Stomach (tissue), 9 donors: ENCODE measurements around the gene MINAR1. TPM values are rescaled to one million over a fixed set of nuclear protein-coding genes. Genes with fewer than 3 reads are reported as not detected.

Experiments used
- DNase-seq, 2 donors: peaks; one replicate each; pipeline versions ENCODE4 v3.0.0 to v3.0.0-alpha.2; 2013 to 2019
- H3K27ac ChIP-seq, 5 donors: fragments of 200-600 bp in 4 of 5; sonication (generic) in 4 of 5; one replicate each; pipeline ENCODE4 v1.5.1; 2013 to 2019; ENCODE audit warnings: mild to moderate bottlenecking in 1 of 5, moderate library complexity in 1 of 5
- H3K27me3 ChIP-seq, 3 donors: fragments of 200-600 bp; sonication (generic); one replicate each; pipeline ENCODE4 v1.5.1; 2017 to 2019; ENCODE audit warnings: mixed run types in 1 of 3
- H3K36me3 ChIP-seq, 4 donors: fragments of 200-600 bp; sonication (generic); 1 replicate in 3 of 4; 2 replicates in 1 of 4; pipeline ENCODE4 v1.5.1; 2016 to 2019
- H3K4me1 ChIP-seq, 4 donors: fragments of 200-600 bp; sonication (generic); one replicate each; pipeline ENCODE4 v1.5.1; 2016 to 2019
- H3K4me3 ChIP-seq, 4 donors: fragments of 200-600 bp; sonication (generic) in 3 of 4; one replicate each; pipeline ENCODE4 v1.5.1; 2016 to 2019; ENCODE audit warnings: mild to moderate bottlenecking in 1 of 4
- H3K9me3 ChIP-seq, 4 donors: fragments of 200-600 bp; sonication (generic); one replicate each; pipeline ENCODE4 v1.5.1; 2016 to 2019
- EP300 ChIP-seq: sonication (generic); formaldehyde crosslinking; IDR thresholded peaks from one replicate; pipeline ENCODE4 v1.6.1; 2017; ENCODE audit warnings: antibody characterized with exemption
- POLR2A ChIP-seq, 4 donors: fragments of 450-650 bp; IDR thresholded peaks; one replicate each; pipeline ENCODE4 v1.6.1; 2016; ENCODE audit warnings: antibody characterized with exemption in 4 of 4, control low read depth in 2 of 4, mild to moderate bottlenecking in 1 of 4, moderate library complexity in 1 of 4
- POLR2AphosphoS5 ChIP-seq, 3 donors: sonication (generic); formaldehyde crosslinking; IDR thresholded peaks; one replicate each; pipeline ENCODE4 v1.6.1; 2016; ENCODE audit warnings: antibody characterized with exemption in 3 of 3
- WGBS, 5 donors: extraction: QIAGEN DNeasy Blood & Tissue Kit in 3 of 5; methylation state at CpG; one replicate each; pipeline versions ENCODE4 v1.1.5 to v1.1.7; 2013 to 2018; 5-methylcytosine and 5-hydroxymethylcytosine counted together
- intact Hi-C: fragments of 100-400 bp; cut with DNase I; formaldehyde crosslinking; loops from one replicate; pipeline ENCODE4 v1.15.1; 2023; ENCODE audit warnings: low total_unique reads
- polyA plus RNA-seq, 3 donors: library from polyadenylated mRNA; stranded (reverse); fragments of 200-250 nt; gene quantifications; one replicate each; pipeline ENCODE4 v1.2.3, GENCODE V29; 2013
- total RNA-seq, 5 donors: library from RNA; depleted of rRNA; stranded (reverse); fragments of >200 nt; gene quantifications; one replicate each; pipeline versions ENCODE4 v1.1.0 to v1.2.3, GENCODE V29; 2014 to 2016
- TF ChIP-seq, protein P1 (sequence below), 7 experiments: fragments of 450-650 bp in 4 of 7; fragments of 200-600 bp in 3 of 7; sonication (generic) in 3 of 7; IDR thresholded peaks; one replicate each; pipeline ENCODE4 v1.5.1; 2016 to 2019; ENCODE audit warnings: antibody characterized with exemption in 7 of 7, control low read depth in 2 of 7, mild to moderate bottlenecking in 1 of 7
- donor health status: healthy with polysubstance abuse.
- donor health status: Bipolar disorder and iron deficiency.
- donor health status: healthy.

Gene MINAR1
- total and polyA plus RNA-seq, 8 donors = 0.12 to 1.3 (median 0.25) TPM; not detected in 3

DNA sequence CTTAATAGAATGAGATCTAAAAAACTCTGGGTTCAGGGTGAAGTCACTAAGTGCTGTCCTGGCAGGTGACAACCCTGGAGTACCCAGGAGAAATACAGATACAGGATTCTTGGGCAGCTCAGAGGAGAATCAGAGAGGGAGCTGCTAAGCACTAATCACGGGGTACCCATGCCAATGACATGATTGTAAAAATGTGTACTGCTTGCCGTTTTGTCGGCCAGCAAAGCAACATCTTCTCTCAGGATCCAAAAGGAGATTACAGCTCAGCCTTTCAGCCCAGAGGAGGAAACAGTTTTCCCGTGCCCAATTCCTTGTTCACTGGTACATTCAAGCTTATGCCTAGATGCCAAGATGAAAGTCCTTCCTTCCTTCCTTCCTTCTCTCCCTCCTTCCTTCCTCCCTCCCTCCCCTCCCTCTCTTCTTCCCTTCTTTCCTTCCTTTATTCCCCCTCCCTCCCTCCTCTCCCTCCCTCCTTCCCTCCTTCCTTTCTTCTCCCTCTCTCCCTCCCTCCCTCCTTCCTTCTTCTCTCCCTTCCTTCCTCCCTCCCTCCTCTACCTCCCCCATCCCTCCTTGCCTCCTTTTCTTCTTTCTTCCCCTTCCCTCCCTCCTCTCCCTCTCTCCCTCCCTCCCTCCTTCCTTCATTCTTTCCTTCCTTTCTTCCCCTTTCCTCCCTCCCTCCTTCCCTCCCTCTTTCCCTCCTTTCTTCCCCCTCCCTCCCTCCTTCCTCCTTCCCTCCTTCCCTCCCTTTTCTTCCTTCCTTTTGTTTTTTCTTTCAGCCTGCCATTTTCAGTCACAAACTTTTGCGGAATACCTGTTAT lies 4.1 kb upstream of the MINAR1 start:
- TF ChIP-seq POLR2AphosphoS5 (IDR thresholded peaks at IDR 0.05) = no peak
- TF ChIP-seq EP300 = no peak
- TF ChIP-seq, protein P1, sequence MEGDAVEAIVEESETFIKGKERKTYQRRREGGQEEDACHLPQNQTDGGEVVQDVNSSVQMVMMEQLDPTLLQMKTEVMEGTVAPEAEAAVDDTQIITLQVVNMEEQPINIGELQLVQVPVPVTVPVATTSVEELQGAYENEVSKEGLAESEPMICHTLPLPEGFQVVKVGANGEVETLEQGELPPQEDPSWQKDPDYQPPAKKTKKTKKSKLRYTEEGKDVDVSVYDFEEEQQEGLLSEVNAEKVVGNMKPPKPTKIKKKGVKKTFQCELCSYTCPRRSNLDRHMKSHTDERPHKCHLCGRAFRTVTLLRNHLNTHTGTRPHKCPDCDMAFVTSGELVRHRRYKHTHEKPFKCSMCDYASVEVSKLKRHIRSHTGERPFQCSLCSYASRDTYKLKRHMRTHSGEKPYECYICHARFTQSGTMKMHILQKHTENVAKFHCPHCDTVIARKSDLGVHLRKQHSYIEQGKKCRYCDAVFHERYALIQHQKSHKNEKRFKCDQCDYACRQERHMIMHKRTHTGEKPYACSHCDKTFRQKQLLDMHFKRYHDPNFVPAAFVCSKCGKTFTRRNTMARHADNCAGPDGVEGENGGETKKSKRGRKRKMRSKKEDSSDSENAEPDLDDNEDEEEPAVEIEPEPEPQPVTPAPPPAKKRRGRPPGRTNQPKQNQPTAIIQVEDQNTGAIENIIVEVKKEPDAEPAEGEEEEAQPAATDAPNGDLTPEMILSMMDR (IDR thresholded peaks at IDR 0.05) = no peak
- no peak for TF ChIP-seq POLR2A (IDR thresholded peaks at IDR 0.05)
- no peak for DNase-seq
- 61 to 74% (median 71%) methylated on average over 5 of the region's 5 CpGs for WGBS, 5 donors
- peaks cover 17 to 80% (median 42%) of the 10 kb centered on the region in 3 donors for H3K27me3 ChIP-seq
- intact Hi-C loops = no loop called here
- H3K4me3 ChIP-seq = no peak overlapping the region
- H3K4me1 ChIP-seq = peaks cover 9 to 26% (median 22%) of the 10 kb centered on the region in 4 donors
- no peaks in the 10 kb centered on the region for H3K36me3 ChIP-seq
- no peak overlapping the region for H3K27ac ChIP-seq
- peaks cover 0 to 4% (median 0%) of the 10 kb centered on the region in 4 donors for H3K9me3 ChIP-seq

DNA sequence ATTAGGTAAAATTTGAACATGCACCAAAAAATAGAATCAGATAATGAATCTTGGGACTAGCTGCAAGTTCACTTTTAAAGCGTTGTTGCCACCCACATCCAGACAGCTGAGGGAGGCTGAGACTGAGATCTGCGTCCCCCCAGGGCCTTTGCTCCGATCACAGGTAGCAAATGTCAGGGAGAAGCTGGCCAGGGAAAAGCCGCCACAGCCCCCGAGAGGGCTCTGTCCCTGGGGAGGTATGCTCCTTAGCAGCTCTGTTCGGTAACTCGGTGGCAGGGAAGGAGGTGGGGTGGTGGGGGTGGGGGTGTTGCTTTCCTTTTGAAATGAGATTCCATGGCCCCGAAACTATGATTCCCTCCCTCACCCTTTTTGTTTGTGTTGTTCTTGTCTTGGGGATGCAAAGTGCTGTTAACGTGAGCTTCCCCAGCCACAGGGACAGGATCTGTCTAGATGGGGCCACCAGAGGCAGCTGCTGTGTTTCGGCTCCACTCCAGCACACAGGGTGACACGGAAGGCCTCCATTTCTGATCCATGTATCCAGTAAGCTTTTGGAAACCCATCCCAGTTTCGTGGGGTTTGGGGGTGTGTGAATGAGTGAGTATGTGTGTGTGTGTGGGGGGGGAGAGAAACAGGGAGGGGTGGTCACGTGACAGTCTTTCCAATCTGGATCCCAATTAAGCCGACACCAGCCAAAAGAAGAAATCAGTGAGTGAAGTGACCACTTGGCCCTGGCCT lies 1.1 kb upstream of the MINAR1 start:
- Histone ChIP-seq H3K9me3 (peaks cover 0 to 4% (median 0%) of the 10 kb centered on the region in 4 donors), H3K27me3 (peaks cover 18 to 96% (median 45%) of the 10 kb centered on the region in 3 donors), H3K36me3 (no peaks in the 10 kb centered on the region), H3K4me3 (peak overlapping the region; percentile 41 to 69 (median 48)), H3K27ac (no peak overlapping the region), H3K4me1 (peaks cover 9 to 26% (median 22%) of the 10 kb centered on the region in 4 donors)
- DNase-seq = peak in 1 of 2 donors; percentile 28
- TF ChIP-seq POLR2A (IDR thresholded peaks at IDR 0.05) (no peak), POLR2AphosphoS5 (IDR thresholded peaks at IDR 0.05) (no peak), EP300 (no peak)
- TF ChIP-seq, protein P1 (IDR thresholded peaks at IDR 0.05) = no peak
- 10 to 24% (median 14%) methylated on average over 14 of the region's 14 CpGs for WGBS, 5 donors
- intact Hi-C loops = no loop called here

DNA sequence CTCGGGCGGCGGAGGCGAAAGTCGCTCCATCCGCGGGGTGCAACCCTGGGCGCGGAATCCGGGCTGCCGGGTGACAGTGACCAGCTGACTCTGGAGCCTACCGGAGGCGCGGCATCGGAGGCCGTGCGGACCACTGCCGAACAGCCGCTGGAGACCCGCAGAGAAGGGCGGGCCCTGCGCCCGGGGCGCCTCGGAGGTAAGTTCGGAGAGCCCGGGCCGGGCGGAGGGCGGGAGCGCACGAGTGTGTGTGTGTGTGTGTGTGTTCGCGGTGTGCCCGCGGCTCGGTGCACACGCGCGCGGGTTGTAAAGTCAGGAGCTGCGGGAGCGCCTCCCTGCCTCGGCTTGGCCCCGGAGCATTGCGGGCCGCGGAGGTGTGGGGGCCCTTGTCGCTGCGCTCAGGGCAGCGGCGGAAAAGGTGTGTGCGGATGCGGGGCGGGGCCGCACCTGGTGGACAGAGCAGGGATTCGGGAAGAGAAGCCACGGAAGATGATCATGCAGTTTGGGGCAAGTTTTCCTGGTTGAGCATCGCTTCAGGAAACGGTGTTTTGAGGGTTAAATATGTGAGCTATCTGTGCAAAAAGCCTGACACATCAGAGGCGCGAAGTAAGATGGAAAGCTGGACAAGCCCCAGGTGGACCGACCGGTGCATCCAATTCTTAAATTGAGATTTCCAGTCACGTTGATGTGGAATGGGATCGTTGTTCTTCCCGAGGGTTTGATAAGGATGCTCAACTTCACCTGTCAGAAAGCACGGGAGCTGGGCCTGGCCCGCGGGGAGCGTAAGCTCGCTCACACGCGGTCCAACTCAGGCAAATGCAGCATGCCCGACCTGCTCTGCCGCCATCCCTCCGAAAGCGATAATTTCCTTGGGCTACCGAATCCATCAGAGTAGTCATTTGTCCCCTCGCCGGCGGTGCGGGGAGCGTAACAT lies 474 bp downstream of the MINAR1 start:
- DNase-seq = no peak
- H3K9me3 ChIP-seq = no peaks in the 10 kb centered on the region
- peaks cover 9 to 26% (median 22%) of the 10 kb centered on the region in 4 donors for H3K4me1 ChIP-seq
- H3K4me3 ChIP-seq = peak overlapping the region; percentile 41 to 69 (median 48)
- H3K27me3 ChIP-seq = peaks cover 18 to 80% (median 41%) of the 10 kb centered on the region in 3 donors
- intact Hi-C loops = no loop called here
- no peak for TF ChIP-seq EP300
- H3K27ac ChIP-seq = no peak overlapping the region
- no peaks in the 10 kb centered on the region for H3K36me3 ChIP-seq
- 3 to 5% (median 5%) methylated on average over 73 to 84 of the region's 84 CpGs for WGBS, 5 donors

- WGBS, 5 donors = 33 to 43% (median 37%) methylated on average over 12 of the region's 12 CpGs
- DNase-seq = no peak
- intact Hi-C loops = no loop called here
- Histone ChIP-seq H3K36me3 (no peaks in the 10 kb centered on the region), H3K4me3 (no peak overlapping the region), H3K27ac (no peak overlapping the region), H3K27me3 (peaks cover 18 to 72% (median 41%) of the 10 kb centered on the region in 3 donors), H3K9me3 (no peaks in the 10 kb centered on the region), H3K4me1 (peaks cover 9 to 26% (median 22%) of the 10 kb centered on the region in 4 donors)
- TF ChIP-seq, protein P1 (IDR thresholded peaks at IDR 0.05) = no peak
- no peak for TF ChIP-seq POLR2AphosphoS5 (IDR thresholded peaks at IDR 0.05)
- TF ChIP-seq EP300 = no peak
- TF ChIP-seq POLR2A (IDR thresholded peaks at IDR 0.05) = no peak
Observed at GRCh38 chr15:79433276-79433990, 1.3 kb downstream of the MINAR1 start.
